ENCODE results near the gene KRTAP9-9. TPM values are rescaled to one million over a fixed set of nuclear protein-coding genes. Genes with fewer than 3 reads are reported as not detected.
"Not testable (repeated sequence)": the region's sequence is repeated elsewhere in the genome, so short reads cannot be mapped to it uniquely, and the experiment has no call there.

Gene KRTAP9-9
- total RNA-seq, 1 donor from 2014 or later, result 2.6 TPM

GRCh38 chr17:41265078-41265477, 9.9 kb downstream of the KRTAP9-9 start, which contains the start of gene KRTAP9-6:
KRTAP9-6 (plus strand) TSS chr17:41265378; CDS start chr17:41265378, 0 bp downstream.
- no peak for DNase-seq

GRCh38 chr17:41267711-41268110, 12.5 kb downstream of the KRTAP9-9 start:
- DNase-seq, result no peak

DNA sequence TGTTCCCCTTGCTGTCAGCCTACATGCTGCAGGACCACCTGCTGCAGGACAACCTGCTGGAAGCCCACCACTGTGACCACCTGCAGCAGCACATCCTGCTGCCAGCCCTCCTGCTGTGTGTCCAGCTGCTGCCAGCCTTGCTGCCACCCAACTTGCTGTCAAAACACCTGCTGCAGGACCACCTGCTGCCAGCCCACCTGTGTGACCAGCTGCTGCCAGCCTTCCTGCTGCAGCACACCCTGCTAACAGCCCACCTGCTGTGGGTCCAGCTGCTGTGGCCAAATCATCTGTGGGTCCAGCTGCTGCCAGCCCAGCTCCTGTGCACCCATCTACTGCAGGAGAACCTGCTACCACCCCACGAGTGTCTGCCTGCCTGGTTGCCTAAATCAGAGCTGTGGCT, 16.1 kb downstream of the KRTAP9-9 start:
- not testable (repeated sequence) for DNase-seq

DNA sequence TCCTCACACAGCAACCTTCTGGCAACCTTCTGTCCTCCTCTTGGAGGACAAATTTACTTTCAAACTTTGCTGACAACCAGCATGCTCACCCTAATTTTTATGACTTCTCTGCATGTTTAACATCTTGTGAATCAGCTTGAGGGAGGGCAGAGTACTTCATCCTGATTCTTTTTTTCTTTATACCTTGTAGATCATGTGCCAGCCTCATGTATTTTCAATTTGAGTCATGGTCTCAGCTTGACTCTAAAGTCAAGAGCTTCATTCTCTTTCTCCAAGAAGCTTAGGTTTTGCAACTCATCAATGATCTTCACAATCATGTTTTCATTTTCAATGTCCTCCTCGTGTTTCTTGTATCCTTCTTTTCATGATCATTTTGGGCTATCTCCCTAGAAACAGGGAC, 16.7 kb downstream of the KRTAP9-9 start:
- DNase-seq, result no peak

DNA sequence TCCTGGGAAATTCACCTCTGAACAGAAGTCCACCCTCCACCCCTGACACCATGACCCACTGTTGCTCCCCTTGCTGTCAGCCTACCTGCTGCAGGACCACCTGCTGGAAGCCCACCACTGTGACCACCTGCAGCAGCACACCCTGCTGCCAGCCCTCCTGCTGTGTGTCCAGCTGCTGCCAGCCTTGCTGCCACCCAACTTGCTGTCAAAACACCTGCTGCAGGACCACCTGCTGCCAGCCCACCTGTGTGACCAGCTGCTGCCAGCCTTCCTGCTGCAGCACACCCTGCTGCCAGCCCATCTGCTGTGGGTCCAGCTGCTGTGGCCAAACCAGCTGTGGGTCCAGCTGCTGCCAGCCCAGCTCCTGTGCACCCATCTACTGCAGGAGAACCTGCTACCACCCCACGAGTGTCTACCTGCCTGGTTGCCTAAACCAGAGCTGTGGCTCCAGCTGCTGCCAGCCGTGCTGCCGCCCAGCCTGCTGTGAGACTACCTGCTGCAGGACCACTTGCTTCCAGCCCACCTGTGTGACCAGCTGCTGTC, 20.5 kb downstream of the KRTAP9-9 start, which contains the start of gene KRTAP9-7:
Gene KRTAP9-7, plus strand, starts transcription at position 51 of the 543 bp plus-strand sequence. Its CDS starts 0 bp downstream, at position 51.
- DNase-seq, result not testable (repeated sequence)

- no peak for DNase-seq
Measured at GRCh38 chr17:41278176-41278955, 23.2 kb downstream of the KRTAP9-9 start.

DNA sequence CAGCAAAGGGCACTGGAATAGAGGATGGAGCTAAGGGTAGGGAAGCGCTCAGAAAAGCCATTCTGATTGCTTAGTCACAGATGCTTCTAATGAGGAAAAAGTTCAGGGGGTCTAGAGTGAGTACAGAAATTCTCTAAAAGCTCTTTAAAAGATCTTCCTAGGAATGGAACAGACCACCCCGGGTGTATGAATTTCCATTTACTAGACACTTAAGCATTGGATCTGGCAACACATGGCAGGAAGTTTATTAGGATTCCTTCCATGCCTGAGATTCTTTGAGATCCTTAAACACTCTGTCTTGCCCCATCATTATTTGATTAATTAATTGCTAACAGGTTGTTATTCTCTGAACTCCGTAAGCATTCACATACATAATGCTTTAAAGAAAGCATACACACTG, 28.9 kb downstream of the KRTAP9-9 start:
- no peak for DNase-seq

DNA sequence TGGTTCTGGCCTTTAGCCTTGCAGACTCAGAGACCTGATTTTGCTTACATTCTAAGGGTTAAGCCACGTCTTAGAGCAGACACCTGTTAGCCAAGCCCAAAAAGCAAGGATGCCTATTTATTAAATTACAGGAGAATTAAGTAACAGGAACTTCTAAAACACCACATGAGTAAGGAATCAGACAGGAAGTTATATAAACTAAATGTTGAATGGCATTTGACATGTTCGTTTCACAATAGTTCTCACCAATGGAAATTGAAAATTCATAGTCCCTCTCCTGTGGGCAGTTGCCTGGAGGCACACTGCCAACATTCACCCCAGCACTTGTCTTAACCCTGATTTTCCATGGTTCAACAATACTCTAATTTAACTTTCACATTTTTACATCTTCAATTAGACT, 29.4 kb downstream of the KRTAP9-9 start:
- no peak for DNase-seq

- DNase-seq, result no peak
Measured at GRCh38 chr17:41287050-41287449, 31.9 kb downstream of the KRTAP9-9 start.

DNA sequence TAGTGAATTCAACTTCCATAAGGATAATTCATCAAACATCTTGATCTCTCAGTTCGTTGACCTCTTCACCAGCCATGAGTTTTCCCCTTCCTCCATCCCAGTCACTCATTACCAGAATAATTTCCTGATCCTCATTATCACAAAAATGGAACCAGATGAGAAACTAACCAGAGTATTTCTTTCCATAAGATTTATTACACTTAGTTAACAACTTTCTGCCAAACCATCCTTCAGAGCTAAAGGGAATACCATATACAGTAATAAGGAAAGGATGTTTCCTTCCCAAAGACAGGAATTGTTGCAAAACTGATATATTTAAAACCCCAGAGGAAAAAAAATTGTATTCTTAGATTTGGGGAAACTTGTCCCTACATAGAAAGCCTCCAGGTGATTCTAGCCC, 38.8 kb downstream of the KRTAP9-9 start:
- DNase-seq, result no peak

GRCh38 chr17:41296846-41297245, 41.7 kb downstream of the KRTAP9-9 start:
- no peak for DNase-seq

- no peak for DNase-seq
Measured at GRCh38 chr17:41298458-41299135, 43.4 kb downstream of the KRTAP9-9 start.

DNA sequence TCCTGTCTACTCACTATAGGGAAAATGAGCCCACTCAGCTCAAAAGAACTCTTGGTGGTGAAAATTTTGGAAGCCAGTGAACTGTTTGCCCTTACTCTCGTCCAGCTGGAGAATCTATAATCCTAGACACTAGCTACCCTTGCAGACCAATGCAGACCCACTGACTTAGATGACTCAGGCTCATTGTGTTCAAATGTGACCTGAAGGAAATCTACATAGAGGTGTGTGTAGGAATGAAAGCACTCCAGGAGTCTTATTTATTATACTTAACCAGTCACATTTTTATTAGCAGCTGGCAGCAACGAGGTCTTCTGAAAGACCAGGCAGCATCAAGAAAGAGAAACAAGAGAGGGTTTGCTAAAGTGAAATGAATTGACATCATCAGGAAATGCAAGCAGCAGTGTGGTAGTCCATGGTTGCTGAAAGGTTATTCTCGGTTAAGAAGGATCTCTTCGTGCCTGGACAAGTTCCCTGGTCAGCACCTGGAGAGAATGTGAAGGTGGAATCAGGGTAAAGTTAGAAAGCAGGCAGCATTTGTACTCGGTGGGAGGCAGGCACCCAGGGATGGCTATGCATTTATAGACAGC, 46.1 kb downstream of the KRTAP9-9 start:
- no peak for DNase-seq

DNA sequence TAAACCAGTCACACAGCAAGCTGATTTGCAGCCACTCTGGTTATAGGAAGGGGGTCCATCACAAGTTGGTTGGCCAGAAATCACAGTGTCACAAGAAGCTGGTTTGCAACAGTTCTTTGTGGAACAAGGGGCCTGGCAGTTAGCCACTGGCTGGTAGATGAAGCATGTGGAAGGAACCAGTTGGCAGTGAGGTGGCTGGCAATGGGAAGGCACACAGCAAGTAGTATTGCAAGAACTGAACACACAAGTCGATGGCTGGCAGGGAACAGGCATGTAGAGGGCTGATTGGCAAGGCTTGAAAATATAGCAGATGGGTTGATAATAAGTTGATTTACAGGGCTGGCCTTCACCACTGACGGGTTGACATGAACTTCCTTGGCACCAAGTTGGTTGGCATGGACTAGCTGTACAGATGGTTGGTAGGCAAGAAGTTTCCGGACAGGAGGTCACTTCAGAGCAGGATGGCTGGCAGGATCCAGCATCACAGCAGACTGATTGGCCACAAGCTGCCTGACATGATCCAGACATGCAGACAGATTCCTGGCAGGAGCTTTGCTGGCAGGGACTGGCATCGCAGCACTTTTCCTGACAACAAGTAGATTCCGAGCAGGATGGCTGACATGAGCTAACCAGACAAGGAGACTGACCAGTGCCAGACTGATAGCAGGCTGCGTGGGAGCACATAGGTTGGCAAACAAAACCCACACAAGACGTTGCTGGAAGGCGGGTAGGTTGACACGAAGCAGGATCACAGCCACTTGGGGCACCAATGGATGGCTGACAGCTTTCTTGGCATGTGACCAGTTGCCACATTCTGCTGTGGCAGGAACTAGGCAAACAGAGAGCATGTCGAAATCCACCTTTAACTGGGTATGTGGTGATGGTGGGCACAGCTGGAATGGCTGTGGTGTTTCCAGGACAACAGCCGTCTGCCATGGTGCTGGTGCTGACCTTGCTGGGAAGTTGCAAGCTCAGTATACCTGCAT, 47.0 kb downstream of the KRTAP9-9 start, which contains the start of gene KRTAP29-1:
Gene KRTAP29-1, minus strand, starts transcription at position 936 of the 986 bp plus-strand sequence. Its CDS starts 0 bp downstream, at position 936.
- no peak for DNase-seq

- DNase-seq, result no peak
Measured at GRCh38 chr17:41302981-41303380, 47.8 kb downstream of the KRTAP9-9 start.

- DNase-seq, result no peak
Measured at GRCh38 chr17:41304091-41304490, 48.9 kb downstream of the KRTAP9-9 start.

Small RNA genes within 50 kb of the gene (small RNA-seq; reads per million reads assigned to genes)
- gene KRTAP9-10P (ENCODE audit: low replicate concordance), result not detected

Other genes with a start within 250 kb of the KRTAP9-9 start
- gene KRTAP3-1, start 246.3 kb upstream of the KRTAP9-9 start, total RNA-seq, result 5.3 TPM
- 14.1 TPM for gene KRTAP1-5, start 228.2 kb upstream of the KRTAP9-9 start, total RNA-seq
- gene KRTAP1-4, start 225.2 kb upstream of the KRTAP9-9 start, total RNA-seq, result not detected
- gene KRTAP1-3, start 220.5 kb upstream of the KRTAP9-9 start, total RNA-seq, result 12.2 TPM
- gene KRTAP1-1, start 213.9 kb upstream of the KRTAP9-9 start, total RNA-seq, result 7.5 TPM
- gene KRTAP2-1, start 208.1 kb upstream of the KRTAP9-9 start, total RNA-seq, result 3.4 TPM
- gene KRTAP2-2, start 200.2 kb upstream of the KRTAP9-9 start, total RNA-seq, result 6.5 TPM
- gene KRTAP2-3, start 195.3 kb upstream of the KRTAP9-9 start, total RNA-seq, result 0.30 TPM
- gene KRTAP2-4, start 189.5 kb upstream of the KRTAP9-9 start, total RNA-seq, result 3.3 TPM
- 11.4 TPM for gene KRTAP4-7, start 171.2 kb upstream of the KRTAP9-9 start, total RNA-seq
- 3.1 TPM for gene KRTAP4-8, start 157.2 kb upstream of the KRTAP9-9 start, total RNA-seq
- not detected for gene KRTAP4-16, start 153.2 kb upstream of the KRTAP9-9 start, total RNA-seq
- 5.2 TPM for gene KRTAP4-9, start 150.0 kb upstream of the KRTAP9-9 start, total RNA-seq
- 0.79 TPM for gene KRTAP4-11, start 137.0 kb upstream of the KRTAP9-9 start, total RNA-seq
- gene KRTAP4-12, start 131.2 kb upstream of the KRTAP9-9 start, total RNA-seq, result 0.89 TPM
- gene KRTAP4-6, start 114.8 kb upstream of the KRTAP9-9 start, total RNA-seq, result 4.0 TPM
- gene KRTAP4-5, start 105.6 kb upstream of the KRTAP9-9 start, total RNA-seq, result 1.3 TPM
- gene KRTAP4-4, start 94.6 kb upstream of the KRTAP9-9 start, total RNA-seq, result 2.2 TPM
- gene KRTAP4-3, start 87.2 kb upstream of the KRTAP9-9 start, total RNA-seq, result 2.0 TPM
- 1.1 TPM for gene KRTAP4-2, start 77.2 kb upstream of the KRTAP9-9 start, total RNA-seq
- gene KRTAP4-1, start 70.5 kb upstream of the KRTAP9-9 start, total RNA-seq, result 3.6 TPM
- gene KRTAP9-1, start 65.5 kb upstream of the KRTAP9-9 start, total RNA-seq, result not detected
- gene KRTAP9-2, start 28.7 kb upstream of the KRTAP9-9 start, total RNA-seq, result 6.3 TPM
- gene KRTAP9-3, start 22.9 kb upstream of the KRTAP9-9 start, total RNA-seq, result 7.3 TPM
- 8.5 TPM for gene KRTAP9-8, start 17.4 kb upstream of the KRTAP9-9 start, total RNA-seq
- gene KRTAP9-4, start 5.7 kb upstream of the KRTAP9-9 start, total RNA-seq, result 6.5 TPM
- gene KRTAP9-6, start 10.0 kb downstream of the KRTAP9-9 start, total RNA-seq, result not detected
- not detected for gene KRTAP9-7, start 20.3 kb downstream of the KRTAP9-9 start, total RNA-seq
- 0.39 TPM for gene KRTAP29-1, start 47.5 kb downstream of the KRTAP9-9 start, total RNA-seq
- 4.5 TPM for gene KRTAP16-1, start 53.9 kb downstream of the KRTAP9-9 start, total RNA-seq
- gene KRTAP17-1, start 60.3 kb downstream of the KRTAP9-9 start, total RNA-seq, result 7.9 TPM
- 22.0 TPM for gene KRT33A, start 95.4 kb downstream of the KRTAP9-9 start, total RNA-seq
- 7.7 TPM for gene KRT33B, start 114.4 kb downstream of the KRTAP9-9 start, total RNA-seq
- 19.5 TPM for gene KRT34, start 126.9 kb downstream of the KRTAP9-9 start, total RNA-seq
- gene KRT31, start 142.2 kb downstream of the KRTAP9-9 start, total RNA-seq, result 52.1 TPM
- 0.99 TPM for gene KRT37, start 169.2 kb downstream of the KRTAP9-9 start, total RNA-seq
- gene KRT38, start 185.6 kb downstream of the KRTAP9-9 start, total RNA-seq, result 7.2 TPM
- 28.0 TPM for gene KRT32, start 212.0 kb downstream of the KRTAP9-9 start, total RNA-seq
- 31.5 TPM for gene KRT35, start 225.8 kb downstream of the KRTAP9-9 start, total RNA-seq
- 1.9 TPM for gene KRT36, start 234.5 kb downstream of the KRTAP9-9 start, total RNA-seq

Measured in skin of body (tissue), 3 donors.